Heart right ventricle (tissue), 16 donors: Measurements from ENCODE around the gene TRRAP. TPM values are rescaled to one million over a fixed set of nuclear protein-coding genes. Genes with fewer than 3 reads are reported as not detected.
A peak's percentile ranks its signal among the peaks of the same experiment; 100 is the strongest.

Source experiments
- ATAC-seq, 8 donors: fragments of 200-7000 bp; cut with Tn5 transposase; one replicate each; pipeline ENCODE4 v1.9.1; 2020; ENCODE audit warnings: mild to moderate bottlenecking in 8 of 8, moderate library complexity in 8 of 8, moderate number of reproducible peaks in 1 of 8
- DNase-seq, 2 donors: peaks; one replicate each; pipeline ENCODE4 v3.0.0-alpha.2; 2020
- H3K27ac ChIP-seq, 10 donors: fragments of 200-600 bp; sonication (generic) in 2 of 10; one replicate each; pipeline versions ENCODE4 v1.5.0 to v1.8.0; 2020 to 2022; ENCODE audit warnings: mild to moderate bottlenecking in 3 of 10
- H3K27me3 ChIP-seq, 7 donors: fragments of 200-600 bp; one replicate each; pipeline ENCODE4 v1.8.0; 2021 to 2022; ENCODE audit warnings: mild to moderate bottlenecking in 2 of 7
- H3K36me3 ChIP-seq, 9 donors: fragments of 200-600 bp; sonication (generic) in 1 of 9; one replicate each; pipeline versions ENCODE4 v1.5.0 to v1.8.0; 2020 to 2022; ENCODE audit warnings: mild to moderate bottlenecking in 2 of 9
- H3K4me1 ChIP-seq, 9 donors: fragments of 200-600 bp; sonication (generic) in 1 of 9; one replicate each; pipeline versions ENCODE4 v1.5.0 to v1.8.0; 2020 to 2022; ENCODE audit warnings: mild to moderate bottlenecking in 4 of 9
- H3K4me3 ChIP-seq, 10 donors: fragments of 200-600 bp; sonication (generic) in 2 of 10; one replicate each; pipeline versions ENCODE4 v1.5.0 to v1.8.0; 2020 to 2022; ENCODE audit warnings: mild to moderate bottlenecking in 7 of 10, moderate library complexity in 2 of 10
- H3K9me3 ChIP-seq, 11 donors: fragments of 200-600 bp in 10 of 11; sonication (generic) in 2 of 11; one replicate each; pipeline versions ENCODE4 v1.5.0 to v1.8.0; 2013 to 2022; ENCODE audit warnings: mild to moderate bottlenecking in 2 of 11, control low read depth in 1 of 11, moderate library complexity in 1 of 11
- WGBS, 2 donors: extraction: QIAGEN DNeasy Blood & Tissue Kit; methylation state at CpG; one replicate each; pipeline ENCODE4 v1.1.7; 2013; ENCODE audit warnings: inconsistent platforms in 1 of 2; 5-methylcytosine and 5-hydroxymethylcytosine counted together
- intact Hi-C, 10 donors: fragments of 100-400 bp; cut with DNase I; formaldehyde crosslinking; loops; one replicate each; pipeline versions ENCODE4 v1.11.1 to v1.14.2; 2022
- polyA plus RNA-seq, 2 donors: library from polyadenylated mRNA; stranded (reverse); fragments of 200-250 nt; gene quantifications; one replicate each; pipeline ENCODE4 v1.2.3, GENCODE V29; 2013
- total RNA-seq, 10 donors: library from RNA; stranded (reverse); fragmentation: NEBNext Ultra II Directional in 3 of 10; extraction: Animal tissue kit (Norgen Biotek cat#: 25700) in 3 of 10; gene quantifications; one replicate each; pipeline versions ENCODE4 v1.2.1 to v1.2.4, GENCODE V29; 2021 to 2023
- TF ChIP-seq, protein P1 (sequence below), 9 donors: fragments of 200-600 bp; sonication (generic) in 2 of 9; IDR thresholded peaks; one replicate each; pipeline versions ENCODE4 v1.5.0 to v1.8.0; 2021 to 2022; ENCODE audit warnings: antibody characterized with exemption in 9 of 9, mild to moderate bottlenecking in 5 of 9, moderate library complexity in 1 of 9
- donor health status: Arrhythmogenic right ventricular cardiomyopathy.
- donor health status: ischemic (EF 13 %, LVEDD 7.1; RV severe dilation, severe dysfunction).
- donor health status: healthy with polysubstance abuse.
- donor health status: DM: no; HTN: yes; CAD: no.
- donor health status: DM: no; HTN: no; CAD: no.
- donor health status: ischemic (EF 25% LVEDD 6.9; RV normal size, moderate dysfunction).
- donor health status: ischemic (EF 25% LVEDD 5.7; RV mildly dilated, moderate dysfunction).
- donor health status: healthy.
- donor health status: DM: yes; HTN: yes; CAD: no.
- donor health status: Ischemic cardiomyopathy.
- donor health status: ischemic (EF 35%, LVEDD 5.7; RV mildly dilated, moderate dysfunction).
- donor health status: nonischemic (EF 11% LVEDD 7.7; RV severe dilation, severe dysfunction).
- donor health status: DM: yes; HTN: yes; CAD: no.
- donor health status: PGD.
- donor health status: ischemic (EF 29% LVEDD 5.4; RV normal size, mild dysfunction).
- donor health status: nonischemic (EF 23%, LVEDD 6.1; RV moderate dilation, normal function).

Gene TRRAP
- total and polyA plus RNA-seq, 12 donors: 4.8 to 25.1 (median 21.3) TPM

DNA sequence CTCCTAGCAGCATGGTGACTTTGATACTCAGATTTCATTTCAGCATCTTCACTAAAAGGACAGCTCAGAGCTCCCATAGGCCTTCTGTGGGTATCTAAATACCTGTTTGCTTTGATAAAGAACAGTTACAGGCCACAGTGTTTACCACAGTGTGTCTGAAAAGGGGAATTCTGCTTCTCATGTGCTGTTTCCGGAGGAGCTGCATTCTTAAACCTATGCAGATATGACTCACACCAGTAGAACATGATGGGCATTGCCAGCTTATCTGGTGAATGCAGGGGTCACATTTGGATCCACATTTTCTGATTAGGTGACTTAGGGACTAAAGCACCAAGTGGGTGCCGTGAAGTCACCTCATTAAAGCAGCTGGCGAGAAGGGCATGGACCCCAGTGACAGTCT lies 52.6 kb downstream of the TRRAP start:
- peaks cover 0 to 4% (median 0%) of the 10 kb centered on the region in 9 donors for H3K4me1 ChIP-seq
- TF ChIP-seq, protein P1, sequence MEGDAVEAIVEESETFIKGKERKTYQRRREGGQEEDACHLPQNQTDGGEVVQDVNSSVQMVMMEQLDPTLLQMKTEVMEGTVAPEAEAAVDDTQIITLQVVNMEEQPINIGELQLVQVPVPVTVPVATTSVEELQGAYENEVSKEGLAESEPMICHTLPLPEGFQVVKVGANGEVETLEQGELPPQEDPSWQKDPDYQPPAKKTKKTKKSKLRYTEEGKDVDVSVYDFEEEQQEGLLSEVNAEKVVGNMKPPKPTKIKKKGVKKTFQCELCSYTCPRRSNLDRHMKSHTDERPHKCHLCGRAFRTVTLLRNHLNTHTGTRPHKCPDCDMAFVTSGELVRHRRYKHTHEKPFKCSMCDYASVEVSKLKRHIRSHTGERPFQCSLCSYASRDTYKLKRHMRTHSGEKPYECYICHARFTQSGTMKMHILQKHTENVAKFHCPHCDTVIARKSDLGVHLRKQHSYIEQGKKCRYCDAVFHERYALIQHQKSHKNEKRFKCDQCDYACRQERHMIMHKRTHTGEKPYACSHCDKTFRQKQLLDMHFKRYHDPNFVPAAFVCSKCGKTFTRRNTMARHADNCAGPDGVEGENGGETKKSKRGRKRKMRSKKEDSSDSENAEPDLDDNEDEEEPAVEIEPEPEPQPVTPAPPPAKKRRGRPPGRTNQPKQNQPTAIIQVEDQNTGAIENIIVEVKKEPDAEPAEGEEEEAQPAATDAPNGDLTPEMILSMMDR (IDR thresholded peaks at IDR 0.05): no peak
- H3K27ac ChIP-seq: no peak overlapping the region
- H3K4me3 ChIP-seq: no peak overlapping the region
- WGBS, 2 donors: 76 to 84% methylated on average over 3 of the region's 3 CpGs
- DNase-seq (no peak), ATAC-seq (no peak)
- H3K27me3 ChIP-seq: no peaks in the 10 kb centered on the region
- intact Hi-C loops: no loop called here
- no peaks in the 10 kb centered on the region for H3K9me3 ChIP-seq
- H3K36me3 ChIP-seq: peaks cover 0 to 100% (median 86%) of the 10 kb centered on the region in 9 donors

DNA sequence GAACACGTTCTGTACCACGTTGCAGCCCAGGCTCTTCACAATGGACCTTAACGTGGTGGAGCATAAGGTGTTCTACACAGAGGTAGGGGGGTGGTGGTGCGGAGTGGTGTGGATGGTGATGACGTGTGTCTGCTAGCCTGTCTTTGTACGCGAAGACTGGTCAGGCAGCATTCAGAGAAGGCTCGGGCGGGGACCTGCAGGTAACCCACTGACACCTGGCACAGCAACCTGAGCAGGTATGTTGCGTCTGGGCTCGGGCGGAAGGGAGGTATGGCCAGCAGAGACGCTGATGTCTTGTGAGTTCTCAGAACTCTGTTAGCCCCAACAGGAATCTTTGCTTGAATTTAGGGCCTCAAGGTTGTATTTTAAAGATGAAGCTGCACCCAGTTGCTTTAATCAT lies 55.0 kb downstream of the TRRAP start:
- DNase-seq (no peak), ATAC-seq (no peak)
- Histone ChIP-seq H3K4me1 (peaks cover 0 to 4% (median 0%) of the 10 kb centered on the region in 9 donors), H3K27ac (no peak overlapping the region), H3K4me3 (no peak overlapping the region), H3K27me3 (no peaks in the 10 kb centered on the region), H3K9me3 (no peaks in the 10 kb centered on the region), H3K36me3 (peaks cover 0 to 100% (median 83%) of the 10 kb centered on the region in 9 donors)
- TF ChIP-seq, protein P1 (IDR thresholded peaks at IDR 0.05): no peak
- WGBS, 2 donors: 92 to 96% methylated on average over 13 of the region's 13 CpGs
- intact Hi-C loops: no loop called here

DNA sequence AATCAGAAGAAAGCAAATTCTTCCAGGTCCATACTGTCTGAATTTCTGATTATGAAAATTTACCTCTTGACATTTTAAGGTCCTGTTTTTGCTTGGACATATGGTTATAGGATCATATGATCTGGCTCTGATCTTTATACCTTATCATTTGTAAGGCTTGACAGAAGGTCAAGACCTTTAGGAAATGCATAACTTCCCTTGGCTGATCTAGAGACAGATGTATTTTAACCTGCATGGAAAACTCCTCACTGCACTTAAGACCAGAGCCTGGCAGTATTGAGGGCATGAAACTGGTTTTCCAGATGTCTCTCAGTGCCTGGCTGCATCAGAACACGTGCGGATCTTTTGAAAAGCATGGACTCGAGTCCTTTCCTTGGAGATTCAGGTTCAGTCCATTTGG lies 55.9 kb downstream of the TRRAP start:
- no peak overlapping the region for H3K4me3 ChIP-seq
- 69 to 73% methylated on average over 3 of the region's 3 CpGs for WGBS, 2 donors
- H3K27ac ChIP-seq: no peak overlapping the region
- TF ChIP-seq, protein P1 (IDR thresholded peaks at IDR 0.05): no peak
- ATAC-seq (no peak), DNase-seq (no peak)
- no peaks in the 10 kb centered on the region for H3K27me3 ChIP-seq
- peaks cover 0 to 4% (median 0%) of the 10 kb centered on the region in 9 donors for H3K4me1 ChIP-seq
- H3K9me3 ChIP-seq: no peaks in the 10 kb centered on the region
- intact Hi-C loops: no loop called here
- H3K36me3 ChIP-seq: peaks cover 0 to 100% (median 82%) of the 10 kb centered on the region in 9 donors

DNA sequence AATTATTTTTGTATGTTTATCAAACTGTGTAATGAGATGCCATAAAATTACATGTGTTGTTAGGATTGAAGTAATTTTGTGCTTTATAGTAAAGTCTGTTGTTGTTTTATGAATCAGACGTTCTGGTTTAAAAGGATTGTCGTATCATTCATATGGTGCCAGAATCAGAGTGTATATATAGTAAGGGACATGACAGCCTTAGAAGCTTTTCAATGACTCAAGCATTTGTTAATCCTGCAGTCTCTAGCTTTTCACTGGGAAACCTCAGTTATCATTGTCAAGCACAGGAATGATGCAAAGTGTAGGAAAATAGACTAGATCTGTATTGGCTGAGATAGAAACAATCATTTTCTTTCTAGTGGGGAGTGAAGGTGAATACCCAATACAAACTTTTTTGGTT lies 57.5 kb downstream of the TRRAP start:
- peaks cover 0 to 100% (median 67%) of the 10 kb centered on the region in 9 donors for H3K36me3 ChIP-seq
- peak in 1 of 8 donors; percentile 29 for ATAC-seq
- H3K4me1 ChIP-seq: peaks cover 0 to 16% (median 4%) of the 10 kb centered on the region in 9 donors
- 62 to 77% methylated on average over 2 of the region's 2 CpGs for WGBS, 2 donors
- H3K27ac ChIP-seq: no peak overlapping the region
- TF ChIP-seq, protein P1 (IDR thresholded peaks at IDR 0.05): no peak
- H3K9me3 ChIP-seq: no peaks in the 10 kb centered on the region
- DNase-seq: no peak
- H3K27me3 ChIP-seq: no peaks in the 10 kb centered on the region
- intact Hi-C loops: no loop called here
- H3K4me3 ChIP-seq: no peak overlapping the region
